Left forelimb (tissue), 1 donor: ENCODE measurements around the gene CCL1.
"Not testable (repeated sequence)": the region's sequence is repeated elsewhere in the genome, so short reads cannot be mapped to it uniquely, and the experiment has no call there.

Experiments
- DNase-seq: peaks from one replicate; pipeline ENCODE4 v3.0.0-alpha.2; 2018; ENCODE audit warnings: low spot score

CCL1 gene

DNA sequence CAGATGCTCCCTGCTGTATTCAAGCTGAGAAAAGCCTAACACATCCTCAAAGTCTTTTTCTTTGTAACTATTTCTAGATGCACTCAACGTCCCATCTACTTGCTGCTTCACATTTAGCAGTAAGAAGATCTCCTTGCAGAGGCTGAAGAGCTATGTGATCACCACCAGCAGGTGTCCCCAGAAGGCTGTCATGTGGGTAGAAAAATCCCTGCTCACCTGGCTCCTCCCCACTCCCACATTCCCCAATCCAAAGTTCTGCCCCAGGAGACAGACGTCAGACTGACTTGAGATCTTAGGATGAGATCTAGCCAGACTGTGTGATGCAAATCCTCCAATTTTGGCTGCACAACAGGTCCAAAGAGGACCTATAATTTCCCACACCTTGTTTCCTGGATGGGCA lies 5.6 kb downstream of the CCL1 start:
- no peak for DNase-seq

DNA sequence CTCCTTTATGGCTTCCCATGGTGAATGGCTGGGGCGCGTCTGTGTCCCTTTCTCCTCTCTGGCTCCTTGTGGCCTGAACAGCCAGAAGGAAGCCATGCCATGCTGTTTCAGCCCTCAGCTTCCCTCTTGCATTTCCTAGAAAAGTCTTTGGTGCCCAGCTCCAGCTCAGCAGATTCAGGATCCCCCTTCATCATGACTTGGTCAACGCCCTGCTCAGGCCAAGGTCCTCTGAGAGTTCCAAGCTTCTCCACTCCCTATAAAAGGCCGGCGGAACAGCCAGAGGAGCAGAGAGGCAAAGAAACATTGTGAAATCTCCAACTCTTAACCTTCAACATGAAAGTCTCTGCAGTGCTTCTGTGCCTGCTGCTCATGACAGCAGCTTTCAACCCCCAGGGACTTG lies 6.8 kb downstream of the CCL1 start, which contains the start of gene CCL13:
Gene CCL13 (plus strand): TSS at position 287 of the 400 bp plus-strand sequence. CDS start 47 bp downstream, at position 334.
- DNase-seq, result no peak

DNA sequence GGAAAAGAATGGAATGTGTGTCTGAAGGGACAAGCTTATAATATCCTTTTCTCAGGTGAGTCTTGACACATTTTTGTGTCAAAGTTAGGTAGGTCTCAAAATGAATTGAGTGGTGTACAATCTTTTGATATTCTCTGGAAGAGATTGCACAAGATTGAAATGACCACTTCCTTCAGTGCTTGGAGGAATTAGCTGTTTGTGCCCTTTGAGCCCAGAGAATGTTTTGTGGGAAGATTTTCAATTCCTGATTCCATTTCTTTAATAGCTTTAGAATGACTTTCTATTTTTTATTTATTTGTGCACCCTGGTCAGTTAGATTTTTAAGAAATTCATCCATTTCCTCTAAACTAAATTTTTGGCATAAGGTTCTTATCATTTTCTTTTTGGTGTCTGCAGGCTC lies 8.4 kb downstream of the CCL1 start:
- DNase-seq, result no peak

DNA sequence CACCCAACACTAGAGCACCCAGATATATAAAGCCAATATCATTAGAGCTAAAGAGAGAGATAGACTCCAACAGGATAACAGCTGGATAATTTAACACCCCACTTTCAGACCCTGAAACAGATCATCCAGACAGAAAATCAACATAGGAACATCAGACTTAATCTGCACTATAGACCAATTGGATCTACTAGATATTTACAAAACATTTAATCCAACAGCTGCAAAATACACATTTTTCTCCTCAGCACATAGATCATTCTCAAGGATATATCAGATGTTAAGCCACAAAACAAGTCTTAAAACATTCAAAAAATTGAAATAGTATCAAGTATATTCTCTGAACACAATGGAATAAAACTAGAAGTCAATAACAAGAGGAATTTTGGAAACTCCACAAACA lies 10.8 kb downstream of the CCL1 start:
- DNase-seq, result no peak

DNA sequence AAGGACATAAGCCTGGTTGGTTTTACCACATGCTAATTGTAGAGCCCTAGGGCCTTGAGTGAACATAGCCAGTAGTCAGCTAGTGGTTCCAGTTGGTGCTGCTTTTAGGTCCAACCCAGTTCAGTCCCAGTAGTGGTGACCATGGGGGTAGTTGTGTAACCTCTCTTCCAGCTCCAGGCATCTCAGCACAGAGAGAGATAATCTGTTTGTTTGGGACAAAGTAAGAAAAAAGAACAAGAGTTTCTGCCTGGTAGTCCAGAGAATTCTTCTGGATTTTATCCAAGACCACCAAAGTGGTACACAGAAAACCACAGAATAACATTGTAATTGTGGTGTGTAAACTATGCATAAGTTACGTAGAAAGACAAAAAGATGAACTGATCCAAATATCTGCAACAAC lies 11.9 kb downstream of the CCL1 start:
- no peak for DNase-seq

DNA sequence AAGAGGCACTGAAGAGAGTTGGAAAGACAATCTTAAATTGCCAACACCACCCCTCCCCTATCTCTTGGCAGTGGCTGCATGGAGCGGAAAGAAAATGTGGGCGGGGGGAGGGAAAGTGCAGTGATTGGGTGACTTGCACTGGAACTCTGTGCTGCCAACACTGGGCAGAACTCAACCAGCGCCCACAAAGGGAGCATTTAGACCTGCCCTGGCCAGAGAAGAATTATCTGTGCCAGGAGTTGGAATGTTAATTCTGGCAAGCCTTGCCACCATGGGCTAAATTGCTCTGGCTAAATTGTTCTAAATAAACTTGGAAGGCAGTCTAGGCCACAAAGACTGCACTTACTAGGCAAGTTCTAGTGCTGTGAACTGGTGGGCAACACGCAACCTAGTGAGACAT lies 13.3 kb downstream of the CCL1 start:
- DNase-seq, result no peak

DNA sequence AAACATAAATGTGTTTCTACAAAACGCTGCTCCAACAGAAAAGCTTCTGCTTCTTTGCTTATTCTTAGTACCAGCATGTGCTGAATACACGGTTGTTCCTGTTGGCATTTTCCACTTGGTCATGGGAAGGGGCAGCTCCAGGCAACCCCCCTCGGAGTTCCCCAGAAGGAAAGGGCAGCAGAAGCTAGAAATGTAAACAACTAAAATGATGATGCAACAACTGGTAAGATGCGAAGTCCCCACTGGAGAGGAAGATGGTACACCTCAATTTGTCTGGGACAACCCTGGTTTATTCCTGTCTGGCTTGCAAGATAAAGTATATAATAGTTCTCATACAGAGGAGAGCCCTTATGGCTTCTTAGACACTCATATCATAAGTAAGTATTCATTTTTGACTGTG lies 16.0 kb downstream of the CCL1 start:
- no peak for DNase-seq

DNA sequence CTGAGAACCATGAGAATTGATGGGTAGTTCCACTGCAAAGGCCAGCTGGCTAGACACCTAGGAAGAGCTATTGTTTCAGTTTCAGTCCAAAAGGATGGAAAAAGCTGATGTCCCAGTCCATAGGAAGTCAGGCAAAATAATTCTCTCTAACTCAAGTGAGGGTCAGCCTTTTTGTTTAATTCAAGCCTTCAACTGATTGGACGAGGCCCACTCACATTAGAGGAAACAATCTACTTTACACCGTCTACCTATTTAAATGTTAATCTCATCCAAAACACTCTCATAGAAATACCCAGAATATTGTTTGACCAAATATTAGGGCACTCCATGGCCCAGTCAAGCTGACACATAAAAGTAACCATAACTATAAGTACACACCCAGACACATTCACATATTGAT lies 21.1 kb downstream of the CCL1 start:
- no peak for DNase-seq

DNA sequence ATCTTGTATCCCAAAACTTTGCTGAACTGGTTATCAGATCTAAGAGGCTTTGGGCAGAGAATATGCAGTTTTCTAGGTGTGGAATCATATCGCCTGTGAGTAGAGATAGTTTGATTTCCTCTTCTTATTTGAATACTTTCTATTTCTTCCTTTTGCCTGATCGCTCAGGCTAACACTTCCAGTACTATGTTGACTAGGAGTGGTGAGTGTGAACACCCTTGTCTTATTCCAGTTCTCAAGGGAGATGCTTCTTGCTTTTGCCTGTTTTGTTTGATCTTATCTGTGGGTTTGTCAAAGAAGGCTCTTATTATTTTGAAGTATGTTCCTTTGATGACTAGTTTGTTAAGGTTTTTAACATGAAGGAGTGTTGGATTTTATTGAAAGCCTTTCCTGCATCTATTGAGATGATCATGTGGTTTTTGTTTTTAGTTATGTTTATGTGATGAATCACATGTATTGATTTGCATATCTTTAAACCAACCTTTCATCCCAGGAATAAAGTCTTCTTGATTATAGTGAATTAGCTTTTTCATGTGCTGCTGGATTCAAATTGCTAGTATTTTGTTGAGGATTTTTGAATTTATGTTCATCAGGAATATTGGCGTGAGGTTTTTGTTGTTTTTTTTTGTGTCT lies 23.8 kb downstream of the CCL1 start:
- no peak for DNase-seq

DNA sequence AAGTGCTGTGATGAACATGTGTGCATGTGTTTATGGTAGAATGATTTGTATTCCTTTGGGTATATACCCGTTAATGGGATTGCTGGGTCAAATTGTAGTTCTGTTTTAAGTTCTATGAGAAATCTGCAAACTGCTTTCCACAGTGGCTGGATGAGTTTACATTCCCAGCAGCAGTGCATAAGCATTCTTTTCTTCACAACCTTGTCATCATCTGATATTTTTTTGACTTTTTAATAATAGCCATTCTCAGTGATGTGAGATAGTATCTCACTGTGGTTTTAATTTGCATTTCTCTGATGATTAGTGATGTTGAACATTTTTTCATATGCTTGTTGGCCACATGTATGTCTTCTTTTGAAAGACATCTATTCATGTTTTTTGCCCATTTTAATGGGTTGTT lies 25.3 kb downstream of the CCL1 start:
- no peak for DNase-seq

DNA sequence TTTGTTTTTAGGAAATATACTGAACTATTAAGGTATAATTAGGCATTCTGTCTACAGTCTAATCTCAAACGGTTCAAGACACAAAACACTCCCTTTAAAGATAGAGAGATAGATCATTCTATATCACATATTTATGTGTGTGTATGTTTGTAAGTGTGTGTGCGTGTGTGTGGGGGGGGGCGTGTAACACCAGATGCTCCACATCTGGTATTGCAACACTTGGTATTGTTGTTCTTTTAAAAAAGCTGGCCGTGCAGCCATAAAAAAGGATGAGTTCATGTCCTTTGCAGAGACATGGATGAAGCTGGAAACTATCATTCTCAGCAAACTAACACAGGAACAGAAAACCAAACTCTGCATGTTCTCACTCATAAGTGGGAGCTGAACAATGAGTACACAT lies 35.5 kb downstream of the CCL1 start:
- not testable (repeated sequence) for DNase-seq

DNA sequence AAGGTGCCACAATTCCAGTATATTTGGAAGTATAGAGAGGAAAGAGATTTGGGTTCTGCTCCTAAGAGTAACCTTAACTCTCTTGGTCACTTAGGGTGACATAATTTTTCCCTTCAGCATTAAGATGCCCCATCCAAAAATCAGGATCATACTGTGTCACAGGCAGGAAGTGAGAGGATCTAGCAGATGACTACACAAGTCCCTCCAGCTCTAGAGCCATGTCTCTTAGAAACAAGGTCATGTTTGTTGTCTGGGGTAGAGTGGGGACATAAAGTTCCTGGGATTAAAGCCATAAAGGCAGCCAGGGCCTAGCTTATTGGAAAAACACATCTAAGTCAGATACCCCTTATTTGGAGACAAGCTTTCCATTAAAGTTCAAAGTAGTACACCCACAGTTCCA lies 41.1 kb downstream of the CCL1 start:
- no peak for DNase-seq

DNA sequence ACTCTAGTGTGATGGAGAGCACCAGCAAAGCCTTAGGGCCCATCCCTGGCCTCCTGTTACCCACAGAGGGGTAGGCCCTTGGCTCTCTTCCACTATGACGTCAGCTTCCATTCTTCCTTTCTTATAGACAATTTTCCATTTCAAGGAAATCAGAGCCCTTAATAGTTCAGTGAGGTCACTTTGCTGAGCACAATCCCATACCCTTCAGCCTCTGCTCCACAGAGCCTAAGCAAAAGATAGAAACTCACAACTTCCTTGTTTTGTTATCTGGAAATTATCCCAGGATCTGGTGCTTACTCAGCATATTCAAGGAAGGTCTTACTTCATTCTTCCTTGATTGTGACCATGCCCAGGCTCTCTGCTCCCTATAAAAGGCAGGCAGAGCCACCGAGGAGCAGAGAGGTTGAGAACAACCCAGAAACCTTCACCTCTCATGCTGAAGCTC lies 44.0 kb downstream of the CCL1 start, which contains the start of gene CCL8:
Gene CCL8 (plus strand): TSS at position 397 of the 445 bp plus-strand sequence. CDS start 67 bp downstream, outside the sequence.
- no peak for DNase-seq

DNA sequence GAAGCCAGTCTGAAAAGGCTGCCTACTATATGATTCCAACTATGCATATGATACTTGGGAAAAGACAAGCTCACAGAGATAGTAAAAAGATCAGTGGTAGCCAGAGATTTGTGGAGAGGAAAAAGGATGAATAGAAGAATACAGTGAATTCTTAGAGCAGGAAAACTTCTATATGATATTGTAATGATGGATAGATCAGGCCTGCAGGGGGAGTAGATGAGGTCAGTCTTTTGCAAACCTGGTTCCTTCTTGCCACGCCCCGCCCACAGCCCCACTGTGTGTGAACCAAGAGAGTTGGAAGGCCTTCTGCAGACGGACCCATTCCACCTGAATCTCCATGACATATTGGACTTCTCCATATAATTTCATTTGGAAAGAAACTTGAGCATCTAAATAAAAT lies 44.6 kb downstream of the CCL1 start:
- no peak for DNase-seq

DNA sequence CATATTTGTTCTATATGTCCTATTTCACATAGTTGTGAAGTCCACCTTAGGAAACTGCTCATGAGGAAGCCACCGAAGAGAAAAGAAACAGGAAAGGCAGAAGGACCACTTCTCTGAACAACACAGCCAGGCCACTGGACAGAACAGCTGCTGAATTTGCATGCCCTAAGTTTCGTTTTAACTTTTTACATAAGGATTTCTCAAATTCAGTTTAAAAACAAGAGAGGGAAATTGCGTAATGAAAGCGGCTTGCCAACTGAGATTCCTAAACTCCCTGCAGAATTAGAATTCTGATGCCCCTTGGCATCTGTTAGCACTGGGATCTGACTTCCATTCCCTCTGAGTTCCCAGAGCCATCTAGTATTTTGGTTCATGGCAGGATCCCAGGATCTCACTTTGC lies 48.8 kb downstream of the CCL1 start:
- DNase-seq, result no peak

DNA sequence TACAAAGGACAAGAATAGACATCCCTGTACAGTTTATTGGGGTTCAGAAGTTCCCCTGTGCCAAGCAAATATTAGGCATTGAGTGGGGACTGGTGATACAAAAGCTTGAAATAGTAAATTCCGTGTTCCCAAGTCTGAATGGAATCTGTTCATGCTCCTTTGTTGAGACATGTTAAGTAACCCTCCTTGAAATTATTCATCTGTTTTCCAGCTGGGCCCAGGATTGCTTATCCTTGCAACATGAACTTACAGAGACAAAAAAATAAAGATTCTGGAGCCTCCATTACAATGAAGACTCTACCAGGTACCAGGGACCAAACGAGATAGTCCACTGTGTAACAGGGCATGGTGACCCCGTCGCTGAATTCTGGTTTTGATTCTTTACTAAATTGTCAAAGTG lies 49.9 kb downstream of the CCL1 start:
- DNase-seq, result no peak

DNA sequence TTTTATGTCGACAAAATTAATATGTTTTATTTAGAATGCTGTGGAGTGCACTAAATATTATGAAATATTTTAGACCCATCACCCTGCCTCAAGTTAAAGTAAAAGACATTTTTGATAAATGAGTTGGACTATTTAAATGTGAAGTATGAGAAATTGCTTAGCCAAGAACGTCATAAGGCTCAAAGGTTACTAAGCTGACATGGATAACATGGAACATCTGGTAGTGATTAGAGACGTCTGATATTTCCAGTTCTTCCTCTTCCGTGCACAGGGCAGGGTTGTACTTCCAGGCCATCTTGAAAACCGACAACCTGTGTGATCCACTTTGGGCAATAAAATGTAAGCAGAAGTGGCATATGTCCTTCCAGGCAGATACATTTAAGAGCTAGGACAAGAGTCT lies 51.0 kb downstream of the CCL1 start:
- DNase-seq, result no peak

DNA sequence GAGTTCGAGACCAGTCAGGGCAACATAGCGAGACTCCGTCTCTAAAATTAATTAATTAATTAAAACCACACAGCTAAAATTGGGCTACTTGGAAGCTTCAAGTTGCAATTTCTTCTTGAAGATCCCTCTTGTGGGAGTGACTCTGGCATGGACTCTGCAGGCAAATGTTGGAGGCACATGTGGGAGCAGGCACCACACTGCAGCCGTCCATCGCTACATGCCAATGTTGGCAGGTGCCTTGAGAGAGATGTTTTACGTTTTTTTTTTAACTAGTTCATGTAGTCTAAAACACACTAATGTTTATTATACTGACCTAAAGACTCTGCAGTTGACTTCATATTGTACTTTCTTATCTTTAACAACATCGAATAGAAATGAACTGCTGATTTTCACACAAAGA lies 51.7 kb downstream of the CCL1 start:
- DNase-seq, result no peak
